ENCODE measurements around the gene ACSL1. TPM values are rescaled to one million over a fixed set of nuclear protein-coding genes. Genes with fewer than 3 reads are reported as not detected.

ACSL1 gene
- total and polyA plus RNA-seq, 2 of the 8 experiments (the other 6 are each of a cell fraction or from before 2014, with no cell fraction given): 2.3 to 8.7 TPM

DNA sequence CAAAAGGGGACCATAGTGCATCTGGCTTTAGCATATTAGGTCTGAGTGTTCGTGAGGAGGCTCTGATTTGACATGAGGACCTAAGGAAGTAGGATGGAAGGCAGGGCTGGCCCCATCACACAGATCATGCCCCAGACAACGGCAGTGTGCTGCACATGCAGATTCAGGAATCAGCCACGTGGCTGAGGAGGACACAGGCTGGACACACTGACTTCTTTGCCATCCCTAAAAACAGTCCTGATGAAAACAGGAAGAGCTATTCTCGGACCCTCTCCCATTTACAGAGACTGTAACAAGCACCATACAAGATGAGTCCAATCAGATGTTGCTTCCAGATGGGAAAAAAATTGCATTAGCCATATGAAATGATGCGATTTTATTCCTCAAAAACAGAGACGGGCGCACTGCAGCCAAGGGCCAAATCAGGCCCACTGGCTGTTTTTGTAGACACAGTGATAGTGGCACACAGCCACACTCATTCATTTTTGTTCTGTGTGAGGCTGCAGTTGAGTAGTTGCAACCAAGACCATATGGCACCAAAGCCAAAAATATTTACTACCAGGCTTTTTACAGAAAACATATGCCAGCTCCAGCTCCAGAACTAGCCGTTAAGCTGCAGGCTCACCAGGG lies 41.0 kb downstream of the ACSL1 start (continued):
- no peak for TF ChIP-seq TEAD4 (IDR thresholded peaks at IDR 0.05; ENCODE audit: low read depth, low read length)
- no peak for TF ChIP-seq RBBP5 (IDR thresholded peaks at IDR 0.05; ENCODE audit: borderline replicate concordance, low read depth, low read length)
- TF ChIP-seq, protein P1, sequence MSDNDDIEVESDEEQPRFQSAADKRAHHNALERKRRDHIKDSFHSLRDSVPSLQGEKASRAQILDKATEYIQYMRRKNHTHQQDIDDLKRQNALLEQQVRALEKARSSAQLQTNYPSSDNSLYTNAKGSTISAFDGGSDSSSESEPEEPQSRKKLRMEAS (IDR thresholded peaks at IDR 0.05): no peak
- TF ChIP-seq JUN (IDR thresholded peaks at IDR 0.05; ENCODE audit: low read depth, low read length): no peak
- TF ChIP-seq SAP30 (IDR thresholded peaks at IDR 0.05; ENCODE audit: insufficient read depth, insufficient replicate concordance, low read length): no peak
- TF ChIP-seq NRF1 (IDR thresholded peaks at IDR 0.05; ENCODE audit: low read depth, low read length): no peak
- TF ChIP-seq NANOG (IDR thresholded peaks at IDR 0.05; ENCODE audit: insufficient read depth, low read depth, low read length, poor library complexity, severe bottlenecking): no peak

All from H1 (cell line).